Body of pancreas (tissue), 4 donors: Measurements from ENCODE around the gene GOLGA8B. TPM values are rescaled to one million over a fixed set of nuclear protein-coding genes. Genes with fewer than 3 reads are reported as not detected.

Experiments
- ATAC-seq: fragments of 150-250 bp; one replicate; pipeline ENCODE4 v1.9.1; 2016
- DNase-seq, 4 donors: peaks; one replicate each; pipeline ENCODE4 v3.0.0-alpha.2; 2019
- H3K27ac ChIP-seq, 4 donors: fragments of 200-600 bp; sonication (generic); 1 replicate in 3 of 4; 2 replicates in 1 of 4; pipeline versions ENCODE4 v1.5.1 to v1.6.1; 2016 to 2019; ENCODE audit warnings: mild to moderate bottlenecking in 1 of 4, mixed read lengths in 1 of 4, moderate library complexity in 1 of 4
- H3K27me3 ChIP-seq, 2 donors: fragments of 200-600 bp; sonication (generic); one replicate each; pipeline ENCODE4 v1.6.0; 2016; ENCODE audit warnings: mild to moderate bottlenecking in 1 of 2
- H3K36me3 ChIP-seq, 2 donors: fragments of 200-600 bp; sonication (generic); replicated peaks in 1 of 2; 2 replicates each; pipeline ENCODE4 v1.5.1; 2016; ENCODE audit warnings: low read depth in 2 of 2; ENCODE audit not compliant: insufficient read depth in 1 of 2
- H3K4me1 ChIP-seq: fragments of 200-600 bp; sonication (generic); one replicate; pipeline ENCODE4 v1.6.0; 2016
- H3K4me3 ChIP-seq, 2 donors: fragments of 200-600 bp; sonication (generic); 1 replicate in 1 of 2; 2 replicates in 1 of 2; pipeline ENCODE4 v1.5.1; 2016 to 2019
- H3K9me3 ChIP-seq, 3 donors: fragments of 200-600 bp; sonication (generic); 1 replicate in 2 of 3; 2 replicates in 1 of 3; pipeline ENCODE4 v1.5.1; 2016
- POLR2A ChIP-seq, 3 donors: fragments of 450-650 bp; IDR thresholded peaks; one replicate each; pipeline ENCODE4 v1.6.1; 2016; ENCODE audit warnings: antibody characterized with exemption in 3 of 3, mild to moderate bottlenecking in 2 of 3
- WGBS, 2 donors: methylation state at CpG; one replicate each; pipeline ENCODE4 v1.1.5; 2017; 5-methylcytosine and 5-hydroxymethylcytosine counted together
- intact Hi-C: fragments of 100-400 bp; cut with DNase I; formaldehyde crosslinking; loops from one replicate; pipeline ENCODE4 v1.15.1; 2023
- total RNA-seq, 2 donors: library from RNA; depleted of rRNA; stranded (reverse); fragments of >200 nt; gene quantifications; one replicate each; pipeline ENCODE4 v1.1.0, GENCODE V29; 2016
- TF ChIP-seq, protein P1 (sequence below), 7 experiments: fragments of 450-650 bp in 4 of 7; fragments of 200-600 bp in 3 of 7; sonication (generic) in 3 of 7; IDR thresholded peaks; one replicate each; pipeline ENCODE4 v1.5.1; 2016 to 2019; ENCODE audit warnings: antibody characterized with exemption in 7 of 7

Gene GOLGA8B
- total RNA-seq, 2 donors from 2014 or later = 214 to 709 TPM

DNA sequence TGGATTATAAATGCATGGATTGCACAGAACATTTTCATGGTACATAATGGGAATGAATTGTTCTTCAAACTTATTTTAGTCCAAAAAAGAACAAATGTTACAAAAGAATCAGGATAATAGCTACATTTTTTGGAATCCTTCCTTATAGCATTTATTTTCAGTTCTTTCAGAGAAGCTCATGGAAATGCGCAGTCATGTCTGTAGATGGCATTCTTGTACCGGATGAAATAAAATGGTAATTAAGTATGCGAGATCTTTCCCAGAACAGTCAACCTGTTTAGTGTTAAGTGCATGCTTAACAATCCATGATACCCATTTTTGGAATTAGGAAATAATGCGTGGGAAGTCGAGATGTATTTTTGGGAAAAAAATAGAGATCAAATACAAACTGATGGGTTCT lies 38.2 kb upstream of the GOLGA8B start:
- no peak overlapping the region for H3K27ac ChIP-seq
- H3K4me3 ChIP-seq = no peak overlapping the region
- TF ChIP-seq, protein P1, sequence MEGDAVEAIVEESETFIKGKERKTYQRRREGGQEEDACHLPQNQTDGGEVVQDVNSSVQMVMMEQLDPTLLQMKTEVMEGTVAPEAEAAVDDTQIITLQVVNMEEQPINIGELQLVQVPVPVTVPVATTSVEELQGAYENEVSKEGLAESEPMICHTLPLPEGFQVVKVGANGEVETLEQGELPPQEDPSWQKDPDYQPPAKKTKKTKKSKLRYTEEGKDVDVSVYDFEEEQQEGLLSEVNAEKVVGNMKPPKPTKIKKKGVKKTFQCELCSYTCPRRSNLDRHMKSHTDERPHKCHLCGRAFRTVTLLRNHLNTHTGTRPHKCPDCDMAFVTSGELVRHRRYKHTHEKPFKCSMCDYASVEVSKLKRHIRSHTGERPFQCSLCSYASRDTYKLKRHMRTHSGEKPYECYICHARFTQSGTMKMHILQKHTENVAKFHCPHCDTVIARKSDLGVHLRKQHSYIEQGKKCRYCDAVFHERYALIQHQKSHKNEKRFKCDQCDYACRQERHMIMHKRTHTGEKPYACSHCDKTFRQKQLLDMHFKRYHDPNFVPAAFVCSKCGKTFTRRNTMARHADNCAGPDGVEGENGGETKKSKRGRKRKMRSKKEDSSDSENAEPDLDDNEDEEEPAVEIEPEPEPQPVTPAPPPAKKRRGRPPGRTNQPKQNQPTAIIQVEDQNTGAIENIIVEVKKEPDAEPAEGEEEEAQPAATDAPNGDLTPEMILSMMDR (IDR thresholded peaks at IDR 0.05) = peak in 6 of 7 experiments; percentile 12 to 63 (median 32)
- TF ChIP-seq POLR2A (IDR thresholded peaks at IDR 0.05) = no peak
- intact Hi-C loops = no loop called here
- H3K9me3 ChIP-seq = no peaks in the 10 kb centered on the region
- DNase-seq (peak in 1 of 4 donors; percentile 3), ATAC-seq (no peak)
- no peaks in the 10 kb centered on the region for H3K4me1 ChIP-seq
- no peaks in the 10 kb centered on the region for H3K36me3 ChIP-seq
- no peaks in the 10 kb centered on the region for H3K27me3 ChIP-seq
- 25 to 27% methylated on average over 5 of the region's 5 CpGs for WGBS, 2 donors

DNA sequence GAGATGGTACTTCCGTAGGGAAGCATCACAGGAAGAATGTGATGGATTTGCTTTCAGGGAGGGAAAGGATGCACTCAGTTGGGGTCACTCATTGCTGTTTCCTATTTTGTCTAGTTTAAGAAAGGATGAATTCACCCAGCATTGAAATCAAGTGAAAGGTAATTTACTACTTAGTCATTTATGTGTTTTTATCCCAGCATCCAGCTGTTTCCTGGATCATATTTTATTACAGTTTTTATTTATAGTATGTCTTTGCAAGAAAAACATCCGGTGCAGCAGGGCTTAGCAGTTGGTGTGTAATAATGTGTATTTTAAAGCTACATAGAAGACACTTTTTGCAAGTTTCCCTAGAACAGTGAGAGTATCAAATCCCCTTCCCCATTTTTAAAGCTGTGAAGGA lies 37.4 kb upstream of the GOLGA8B start:
- Histone ChIP-seq H3K4me1 (no peaks in the 10 kb centered on the region), H3K4me3 (no peak overlapping the region), H3K9me3 (no peaks in the 10 kb centered on the region), H3K27me3 (no peaks in the 10 kb centered on the region), H3K36me3 (no peaks in the 10 kb centered on the region), H3K27ac (no peak overlapping the region)
- intact Hi-C loops = no loop called here
- WGBS, 2 donors = 43 to 56% methylated on average over 2 of the region's 2 CpGs
- no peak for TF ChIP-seq POLR2A (IDR thresholded peaks at IDR 0.05)
- TF ChIP-seq, protein P1 (IDR thresholded peaks at IDR 0.05) = no peak
- no peak for DNase-seq
- no peak for ATAC-seq

DNA sequence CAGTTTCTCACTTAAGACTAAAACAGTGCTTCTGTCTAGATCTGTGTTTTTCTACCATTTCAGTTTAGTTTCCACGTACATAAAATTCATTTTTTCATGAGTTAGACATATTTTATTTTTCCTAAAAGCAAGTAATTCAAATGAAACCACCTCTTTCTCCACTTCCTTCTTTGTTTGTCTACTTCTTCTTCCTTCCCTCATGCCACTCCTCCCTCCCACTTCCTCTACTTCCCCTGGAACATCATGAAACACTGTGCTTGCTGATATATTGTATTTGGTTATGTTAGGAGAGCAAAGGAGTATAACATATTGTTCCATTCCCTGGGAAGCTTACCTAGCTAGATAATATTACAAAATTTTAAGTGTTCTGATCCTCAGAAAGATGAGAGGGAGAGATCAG lies 36.7 kb upstream of the GOLGA8B start:
- Histone ChIP-seq H3K36me3 (no peaks in the 10 kb centered on the region), H3K27me3 (no peaks in the 10 kb centered on the region), H3K4me3 (no peak overlapping the region), H3K4me1 (no peaks in the 10 kb centered on the region), H3K9me3 (no peaks in the 10 kb centered on the region), H3K27ac (no peak overlapping the region)
- TF ChIP-seq POLR2A (IDR thresholded peaks at IDR 0.05) = no peak
- TF ChIP-seq, protein P1 (IDR thresholded peaks at IDR 0.05) = no peak
- intact Hi-C loops = no loop called here
- WGBS, 2 donors = 0% methylated on average over 1 of the region's 1 CpG
- no peak for ATAC-seq
- no peak for DNase-seq

DNA sequence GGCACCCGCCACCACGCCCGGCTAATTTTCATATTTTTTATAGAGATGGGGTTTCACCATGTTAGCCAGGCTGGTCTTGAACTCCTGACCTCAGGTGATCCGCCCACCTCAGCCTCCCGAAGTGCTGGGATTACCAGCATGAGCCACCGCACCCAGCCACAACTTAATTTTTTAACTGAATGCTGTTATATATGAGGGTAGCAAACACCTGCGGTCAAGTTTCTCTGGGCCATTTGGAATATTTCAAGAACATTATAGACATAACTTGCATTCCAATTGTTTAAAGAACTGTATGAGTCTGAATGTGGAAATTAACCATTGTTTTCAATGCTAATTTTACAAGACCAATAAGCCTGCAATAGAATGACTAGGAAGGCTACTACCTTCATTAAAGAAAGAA lies 35.7 kb upstream of the GOLGA8B start:
- Histone ChIP-seq H3K4me3 (no peak overlapping the region), H3K36me3 (no peaks in the 10 kb centered on the region), H3K9me3 (no peaks in the 10 kb centered on the region), H3K27ac (no peak overlapping the region), H3K4me1 (no peaks in the 10 kb centered on the region), H3K27me3 (no peaks in the 10 kb centered on the region)
- 84 to 90% methylated on average over 7 of the region's 7 CpGs for WGBS, 2 donors
- TF ChIP-seq, protein P1 (IDR thresholded peaks at IDR 0.05) = no peak
- no peak for TF ChIP-seq POLR2A (IDR thresholded peaks at IDR 0.05)
- ATAC-seq (no peak), DNase-seq (no peak)
- intact Hi-C loops = no loop called here

DNA sequence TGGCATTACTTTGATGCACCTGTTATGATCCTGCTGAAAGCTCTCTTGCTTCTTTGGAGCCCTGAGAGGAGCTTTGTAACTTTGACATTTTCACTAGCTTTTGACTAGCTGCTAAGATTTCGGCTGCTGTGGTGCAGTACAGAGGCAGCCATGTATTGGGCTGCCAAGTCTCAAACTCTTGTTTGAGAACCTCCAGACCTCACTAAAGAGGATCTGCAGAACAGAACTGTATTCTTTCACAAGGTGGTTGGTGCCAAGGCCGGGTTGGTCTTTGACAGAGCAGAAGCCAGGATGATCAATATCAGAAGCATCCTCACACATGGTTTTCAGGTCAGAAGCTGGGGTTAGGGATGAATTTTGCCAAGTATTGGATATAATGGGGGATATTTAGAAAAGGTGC lies 34.6 kb upstream of the GOLGA8B start:
- Histone ChIP-seq H3K27me3 (no peaks in the 10 kb centered on the region), H3K27ac (no peak overlapping the region), H3K36me3 (no peaks in the 10 kb centered on the region), H3K4me3 (no peak overlapping the region), H3K4me1 (no peaks in the 10 kb centered on the region), H3K9me3 (no peaks in the 10 kb centered on the region)
- ATAC-seq (no peak), DNase-seq (no peak)
- no peak for TF ChIP-seq POLR2A (IDR thresholded peaks at IDR 0.05)
- TF ChIP-seq, protein P1 (IDR thresholded peaks at IDR 0.05) = no peak
- WGBS, 2 donors = 54 to 60% methylated on average over 2 of the region's 2 CpGs
- intact Hi-C loops = no loop called here
